ENCODE data around the gene TNFRSF8. TPM values are rescaled to one million over a fixed set of nuclear protein-coding genes. Genes with fewer than 3 reads are reported as not detected.

TNFRSF8 gene
- total RNA-seq, 1 donor from 2014 or later: 36.9 TPM

DNA sequence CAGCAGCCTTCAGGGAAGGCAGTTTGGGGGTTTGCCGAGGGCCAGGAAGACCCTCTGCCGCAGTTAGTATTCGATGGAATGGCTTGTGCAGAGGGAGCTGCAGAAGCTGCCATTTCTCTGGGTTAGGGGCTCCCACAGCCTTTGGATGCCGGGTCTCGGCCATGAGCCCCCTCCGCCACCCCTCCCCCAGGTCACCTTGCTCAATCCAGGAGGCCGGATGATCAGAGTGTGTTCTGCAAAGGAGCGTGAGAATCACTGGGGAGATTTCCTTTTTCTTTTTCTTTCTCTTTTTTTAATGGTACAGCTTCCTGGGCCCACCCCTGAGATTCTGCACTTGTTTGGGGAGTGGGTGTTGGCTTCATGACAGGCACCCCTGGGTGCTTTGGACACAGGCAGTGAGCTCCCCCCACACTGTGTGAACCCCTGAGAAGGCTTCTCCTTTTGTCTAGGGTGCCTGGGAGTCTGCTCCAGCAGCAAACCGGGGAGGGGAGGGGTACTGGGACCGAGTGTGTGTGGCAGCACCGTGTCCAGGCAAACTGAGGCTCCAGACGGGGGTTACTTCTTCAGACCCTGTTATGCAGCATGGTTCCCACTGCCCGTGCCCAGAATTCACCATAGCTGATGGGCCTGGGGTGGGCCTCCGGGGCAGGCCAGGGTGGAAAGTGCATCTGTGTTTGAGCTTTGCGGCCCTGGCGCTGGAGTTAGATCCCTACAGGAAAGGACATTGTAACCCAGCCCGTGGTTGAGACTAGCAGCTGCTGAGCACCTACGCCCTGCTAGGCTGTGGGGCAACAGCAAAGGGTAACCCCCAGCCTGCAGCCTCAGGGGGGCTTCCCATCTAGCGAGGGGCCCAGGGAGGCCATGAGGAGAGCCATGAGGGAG, 122.2 kb downstream of the TNFRSF8 start:
- intact Hi-C loops (cut with micrococcal nuclease): no loop called here

DNA sequence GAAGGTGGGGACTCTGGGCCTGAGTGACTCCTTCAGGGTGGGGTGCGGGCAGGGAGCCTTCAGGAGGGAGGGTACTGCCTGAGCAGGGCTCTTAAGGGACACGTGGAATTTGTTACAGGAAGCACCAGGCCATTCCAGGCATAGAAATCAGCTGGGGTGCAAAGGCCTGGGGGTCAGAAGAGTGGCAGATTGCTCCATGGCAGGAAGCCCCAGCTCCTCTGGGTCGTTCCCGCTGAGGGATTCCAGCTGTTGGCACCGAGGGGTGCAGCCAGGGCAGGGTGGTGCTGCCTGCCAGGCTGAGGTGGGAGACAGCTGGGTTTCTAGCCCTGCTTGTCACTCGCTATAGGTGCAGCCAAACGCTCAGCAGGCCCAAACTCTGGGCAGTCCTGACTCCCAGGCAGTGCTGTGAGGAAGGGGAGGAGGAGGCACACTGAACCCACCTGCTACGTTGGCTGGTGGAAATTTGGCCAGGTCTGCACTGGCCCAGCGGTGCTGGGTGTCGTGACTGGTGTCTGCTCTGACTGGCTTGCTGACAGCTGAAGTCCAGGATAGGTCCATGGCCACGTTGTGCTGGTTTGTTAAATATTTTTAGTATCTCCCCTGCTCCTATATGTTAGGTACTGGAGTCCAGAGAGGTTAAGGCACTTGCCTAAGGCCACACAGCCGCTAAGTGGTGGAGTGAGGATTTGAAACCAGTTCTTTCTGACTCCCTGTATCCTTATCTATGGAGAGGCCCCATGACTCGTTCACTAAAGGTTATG, 123.0 kb downstream of the TNFRSF8 start:
- intact Hi-C loops (cut with micrococcal nuclease): no loop called here

DNA sequence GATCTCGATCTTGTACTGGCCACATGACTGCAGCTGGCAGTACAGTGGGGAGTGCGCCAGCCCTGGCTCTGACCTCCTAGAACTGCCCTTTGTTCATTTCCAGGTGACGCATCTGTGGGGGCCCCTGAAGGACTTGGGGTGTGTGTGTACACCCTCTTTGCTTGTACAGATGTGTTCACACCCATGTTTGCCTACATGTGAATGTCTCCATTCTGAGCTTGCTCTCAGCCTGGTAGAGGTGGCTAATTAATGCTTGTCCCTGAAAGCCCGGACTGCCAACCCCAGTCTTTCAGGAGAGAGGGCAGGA, 123.5 kb downstream of the TNFRSF8 start:
- intact Hi-C loops (cut with micrococcal nuclease): no loop called here

DNA sequence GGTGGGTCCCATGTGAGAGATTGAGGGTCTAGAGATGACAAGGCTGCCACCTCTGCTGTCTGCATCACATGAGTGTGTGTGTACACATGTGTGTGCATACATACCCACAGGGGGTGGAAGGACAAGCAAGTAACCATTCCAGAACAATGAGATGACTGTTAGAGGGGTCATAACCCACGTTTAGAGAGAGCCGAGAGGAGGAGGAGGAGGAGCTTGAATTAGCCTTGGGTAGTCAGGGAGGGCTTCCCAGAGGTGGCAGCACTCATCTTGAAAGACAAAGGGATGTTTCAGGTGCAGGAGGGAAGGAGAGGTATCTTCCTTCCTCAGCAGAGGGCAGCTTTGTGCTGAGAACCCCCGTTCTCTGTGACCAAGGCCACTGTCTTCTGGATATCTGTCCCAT, 125.0 kb downstream of the TNFRSF8 start:
- intact Hi-C loops (cut with micrococcal nuclease): no loop called here

DNA sequence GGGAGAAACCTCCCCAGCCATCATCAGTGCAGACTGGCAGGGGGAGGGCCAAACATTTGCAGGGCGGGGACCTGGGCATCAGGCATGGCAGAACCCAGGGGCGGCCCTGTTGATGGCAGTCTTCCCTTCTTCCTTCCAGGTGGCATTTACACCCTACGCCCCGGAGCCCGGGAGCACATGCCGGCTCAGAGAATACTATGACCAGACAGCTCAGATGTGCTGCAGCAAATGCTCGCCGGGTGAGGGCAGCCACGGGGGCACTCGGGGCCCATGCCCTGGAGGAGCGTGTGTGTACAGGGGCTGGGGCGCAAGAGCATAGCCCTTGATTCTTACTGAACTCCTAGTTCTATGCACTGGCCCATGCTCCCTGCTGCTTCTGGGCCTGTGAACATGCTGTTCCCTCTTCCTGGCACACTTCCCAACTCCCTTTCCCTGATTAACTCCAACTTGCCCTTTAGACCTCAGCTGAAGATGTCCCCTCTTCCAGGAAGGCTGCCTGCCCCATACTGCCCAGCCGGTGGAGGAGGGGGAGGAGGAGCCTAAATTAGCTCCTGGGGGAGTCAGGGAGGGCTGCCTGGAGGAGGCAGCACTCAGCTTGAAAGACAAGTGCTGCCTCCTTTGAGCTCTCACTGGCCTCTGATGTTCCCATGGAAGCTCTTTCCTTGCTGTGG, 125.7 kb downstream of the TNFRSF8 start:
- intact Hi-C loops (cut with micrococcal nuclease): no loop called here

DNA sequence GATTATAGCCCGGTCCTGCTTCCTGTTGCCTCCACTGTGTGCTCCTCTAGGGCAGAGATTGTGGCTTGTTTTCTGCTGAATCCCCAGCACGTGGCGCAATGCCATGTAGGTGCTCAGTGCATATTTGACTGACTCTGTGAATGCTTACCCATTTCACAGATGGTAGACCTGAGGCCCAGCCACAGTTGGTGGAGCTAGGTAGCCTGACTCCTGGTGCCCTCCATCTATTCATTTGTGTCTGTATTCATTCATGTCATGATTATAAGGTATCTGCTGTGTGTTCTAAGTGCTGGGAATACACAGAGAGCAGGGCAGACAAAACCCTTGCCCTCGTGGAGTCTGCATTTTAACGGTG, 126.2 kb downstream of the TNFRSF8 start:
- intact Hi-C loops (cut with micrococcal nuclease): no loop called here

DNA sequence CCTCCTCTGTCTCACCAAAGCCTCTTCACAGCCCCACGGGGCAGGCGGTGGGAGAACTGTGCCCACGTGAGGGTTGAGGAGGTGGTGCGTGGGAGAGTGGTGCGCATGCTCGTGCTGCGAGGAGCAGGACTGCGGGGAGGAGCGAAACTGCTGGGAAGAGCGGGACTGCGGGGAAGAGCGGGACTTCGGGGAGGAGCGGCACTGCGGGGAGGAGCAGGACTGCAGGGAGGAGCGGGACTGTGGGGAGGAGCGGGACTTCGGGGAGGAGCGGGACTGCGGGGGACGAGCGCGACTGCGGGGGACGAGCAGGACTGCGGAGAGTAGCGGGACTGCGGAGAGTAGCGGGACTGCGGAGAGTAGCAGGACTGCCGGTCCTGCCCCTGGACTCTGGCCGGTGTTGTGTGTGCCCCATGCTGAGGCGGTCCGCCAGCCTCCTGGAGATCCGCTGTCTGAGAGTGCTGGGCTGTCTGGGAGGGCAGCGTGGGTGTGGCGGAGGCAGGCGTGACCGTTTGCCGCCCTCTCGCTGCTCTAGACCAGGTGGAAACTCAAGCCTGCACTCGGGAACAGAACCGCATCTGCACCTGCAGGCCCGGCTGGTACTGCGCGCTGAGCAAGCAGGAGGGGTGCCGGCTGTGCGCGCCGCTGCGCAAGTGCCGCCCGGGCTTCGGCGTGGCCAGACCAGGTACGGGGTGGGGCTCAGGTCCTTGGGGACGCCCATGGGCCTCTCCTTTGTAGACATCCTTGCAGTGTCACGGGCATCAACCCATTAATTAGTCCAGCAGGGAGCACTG, 128.3 kb downstream of the TNFRSF8 start:
- intact Hi-C loops (cut with micrococcal nuclease): no loop called here

Other genes starting within 250 kb of the TNFRSF8 start
- not detected in 2 replicates for gene NPPA, start 215.5 kb upstream of the TNFRSF8 start, total RNA-seq
- gene NPPB, start 204.4 kb upstream of the TNFRSF8 start, total RNA-seq: not detected in 2 replicates
- gene KIAA2013, start 136.9 kb upstream of the TNFRSF8 start, total RNA-seq: 36.4 and 37.7 TPM in 2 replicates
- gene PLOD1, start 128.6 kb upstream of the TNFRSF8 start, total RNA-seq: 23.7 and 26.0 TPM in 2 replicates
- gene MFN2, start 82.9 kb upstream of the TNFRSF8 start, total RNA-seq: 50.8 and 54.2 TPM in 2 replicates
- 78.0 and 79.3 TPM in 2 replicates for gene MIIP, start 43.8 kb upstream of the TNFRSF8 start, total RNA-seq
- gene TNFRSF1B, start 103.7 kb downstream of the TNFRSF8 start, total RNA-seq: 164 and 170 TPM in 2 replicates
- gene VPS13D, start 166.7 kb downstream of the TNFRSF8 start, total RNA-seq: 30.9 and 33.3 TPM in 2 replicates

Measured in T-helper 2 cell treated with Interferon-gamma antibody and Interleukin-4, amounts not matched to agents 100 ng/mL and 5 ng/mL, for 36 hours (primary cell).